HepG2 (cell line): ENCODE results near the gene TMC8. TPM values are rescaled to one million over a fixed set of nuclear protein-coding genes. Genes with fewer than 3 reads are reported as not detected.

Source experiments
- BCL6 ChIP-seq: IDR thresholded peaks from 2 replicates; pipeline ENCODE4 v1.6.1; 2016; ENCODE audit warnings: missing genetic modification reagents, missing compliant biosample characterization
- CHD4 ChIP-seq: fragments of 200-600 bp; sonication (generic); IDR thresholded peaks from 2 replicates; pipeline ENCODE4 v1.7.0; 2017; ENCODE audit warnings: mild to moderate bottlenecking, low read length, borderline replicate concordance
- DNMT3B ChIP-seq: conservative IDR thresholded peaks from 2 replicates; pipeline ENCODE4 v1.6.1; 2016; ENCODE audit warnings: missing biosample characterization, control low read depth
- EEA1 ChIP-seq: sonication (generic); formaldehyde crosslinking; IDR thresholded peaks from 2 replicates; pipeline ENCODE4 v1.5.1; 2020; ENCODE audit warnings: mild to moderate bottlenecking, missing genetic modification reagents, borderline replicate concordance
- ELF1 ChIP-seq: sonication (generic); formaldehyde crosslinking; IDR thresholded peaks from 2 replicates; pipeline ENCODE4 v1.4.0; 2020; ENCODE audit warnings: missing genetic modification reagents
- FOXK2 ChIP-seq: fragments of 450-650 bp; IDR thresholded peaks from 2 replicates; pipeline ENCODE4 v1.6.1; 2016
- HDAC6 ChIP-seq: fragments of 200-600 bp; sonication (generic); IDR thresholded peaks from 2 replicates; pipeline ENCODE4 v1.7.0; 2017; ENCODE audit warnings: mild to moderate bottlenecking, antibody characterized with exemption, low read length, low read depth
- MED8 ChIP-seq: sonication (generic); formaldehyde crosslinking; IDR thresholded peaks from 2 replicates; pipeline ENCODE4 v1.8.1; 2023; ENCODE audit warnings: mild to moderate bottlenecking, missing genetic modification reagents; ENCODE audit not compliant: insufficient replicate concordance
- MTA1 ChIP-seq: sonication (generic); formaldehyde crosslinking; IDR thresholded peaks from 2 replicates; pipeline ENCODE4 v1.4.0; 2020; ENCODE audit warnings: missing genetic modification reagents, mild to moderate bottlenecking, borderline replicate concordance
- PHB2 ChIP-seq: fragments of 450-650 bp; IDR thresholded peaks from 2 replicates; pipeline ENCODE4 v1.6.1; 2018; ENCODE audit not compliant: partially characterized antibody
- REPIN1 ChIP-seq: sonication (generic); formaldehyde crosslinking; IDR thresholded peaks from 2 replicates; pipeline ENCODE4 v1.8.0; 2022; ENCODE audit warnings: missing genetic modification reagents, low read depth, mild to moderate bottlenecking, borderline replicate concordance
- RORA ChIP-seq: sonication (generic); formaldehyde crosslinking; IDR thresholded peaks from 2 replicates; pipeline ENCODE4 v1.5.0; 2020; ENCODE audit warnings: mild to moderate bottlenecking, missing genetic modification reagents, moderate library complexity
- SP140L ChIP-seq: sonication (generic); formaldehyde crosslinking; IDR thresholded peaks from 2 replicates; pipeline ENCODE4 v1.4.0; 2020; ENCODE audit warnings: missing genetic modification reagents, borderline replicate concordance
- TAF1 ChIP-seq: sonication (generic); formaldehyde crosslinking; IDR thresholded peaks from 2 replicates; pipeline ENCODE4 v1.4.0; 2020; ENCODE audit warnings: missing genetic modification reagents
- TAF15 ChIP-seq: fragments of 200-400 bp; formaldehyde crosslinking; IDR thresholded peaks from one replicate; pipeline ENCODE4 v1.6.1; 2018; ENCODE audit warnings: mild to moderate bottlenecking, low read depth, low read length; ENCODE audit not compliant: poor library complexity, severe bottlenecking
- TBL1XR1 ChIP-seq: fragments of 150-350 bp; IDR thresholded peaks from 2 replicates; pipeline ENCODE4 v1.6.1; 2014; ENCODE audit warnings: borderline replicate concordance, low read length; ENCODE audit not compliant: partially characterized antibody
- ZBTB42 ChIP-seq: sonication (generic); formaldehyde crosslinking; IDR thresholded peaks from 2 replicates; pipeline ENCODE4 v1.5.0; 2020; ENCODE audit warnings: mild to moderate bottlenecking, missing genetic modification reagents
- ZNF30 ChIP-seq: sonication (generic); formaldehyde crosslinking; IDR thresholded peaks from 2 replicates; pipeline ENCODE4 v1.5.0; 2020; ENCODE audit warnings: mild to moderate bottlenecking, missing genetic modification reagents
- ZNF547 ChIP-seq: sonication (generic); formaldehyde crosslinking; IDR thresholded peaks from 2 replicates; pipeline ENCODE4 v1.5.1; 2020; ENCODE audit warnings: mild to moderate bottlenecking, missing genetic modification reagents
- ZNF629 ChIP-seq: sonication (generic); formaldehyde crosslinking; conservative IDR thresholded peaks from 2 replicates; pipeline ENCODE4 v1.5.0; 2020; ENCODE audit warnings: missing genetic modification reagents
- polyA plus RNA-seq, 8 experiments: library from polyadenylated mRNA; depleted of rRNA in 3 of 8; stranded (reverse) in 7 of 8; unstranded in 1 of 8; fragments of >200 nt; fragmentation: Illumina TruSeq in 4 of 8; extraction: Trizol in 4 of 8; gene quantifications; 2 replicates each; pipeline versions ENCODE4 v1.2.1 to v1.2.3, GENCODE V29; 2011 to 2016; ENCODE audit warnings: low read depth in 4 of 8, missing spikeins in 1 of 8, mixed read lengths in 1 of 8; ENCODE audit not compliant: insufficient read depth in 1 of 8
- total RNA-seq, 5 experiments: library from RNA; depleted of rRNA; stranded (reverse); fragments of >200 nt; fragmentation: Illumina TruSeq; extraction: Trizol; gene quantifications; 2 replicates each; pipeline ENCODE4 v1.2.3, GENCODE V29; 2016; ENCODE audit warnings: low read depth in 1 of 5
- TF ChIP-seq, protein P1 (sequence below): sonication (generic); formaldehyde crosslinking; IDR thresholded peaks from 2 replicates; pipeline ENCODE4 v1.5.0; 2020; ENCODE audit warnings: mild to moderate bottlenecking, missing genetic modification reagents, borderline replicate concordance
- TF ChIP-seq, protein P2 (sequence below): sonication (generic); formaldehyde crosslinking; IDR thresholded peaks from 2 replicates; pipeline ENCODE4 v1.4.0; 2020; ENCODE audit warnings: missing genetic modification reagents

Gene TMC8
- total and polyA plus RNA-seq, 2 of the 13 experiments (the other 11 are each of a cell fraction or from before 2014, with no cell fraction given) = 0.53 to 7.8 TPM

DNA sequence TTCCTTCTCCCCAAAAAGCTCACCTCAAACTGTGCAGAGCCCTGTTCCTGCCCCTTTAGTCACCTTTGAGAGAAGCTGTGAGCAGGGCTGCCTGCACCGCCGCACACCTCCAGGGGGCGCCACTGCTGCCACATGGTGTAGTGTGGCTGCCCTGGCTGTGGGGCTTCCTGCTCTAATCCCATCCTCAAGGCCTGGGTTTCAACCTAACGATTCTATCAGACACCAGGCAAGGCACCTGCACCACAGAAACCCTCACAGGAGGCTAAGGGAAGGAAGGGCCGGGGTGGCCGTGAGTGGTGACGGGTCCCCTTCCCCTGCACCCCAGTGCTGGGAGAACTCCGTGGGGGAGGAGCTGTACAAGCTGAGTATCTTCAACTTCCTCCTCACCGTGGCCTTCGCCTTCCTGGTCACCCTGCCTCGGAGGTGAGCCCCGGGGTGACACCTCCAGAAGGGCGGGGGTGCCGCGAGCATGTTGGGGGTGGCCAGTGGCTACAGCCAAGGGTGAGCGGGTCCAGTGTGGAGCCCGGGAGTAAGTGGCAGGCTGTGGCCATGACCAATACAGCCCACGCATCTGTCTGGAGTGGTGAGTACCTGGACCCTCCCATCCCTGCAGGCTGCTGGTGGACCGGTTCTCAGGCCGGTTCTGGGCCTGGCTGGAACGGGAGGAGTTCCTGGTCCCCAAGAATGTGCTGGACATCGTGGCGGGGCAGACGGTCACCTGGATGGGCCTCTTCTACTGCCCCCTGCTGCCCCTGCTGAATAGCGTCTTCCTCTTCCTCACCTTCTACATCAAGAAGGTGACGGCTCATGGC, 7.0 kb downstream of the TMC8 start (continued):
- TF ChIP-seq, protein P1, sequence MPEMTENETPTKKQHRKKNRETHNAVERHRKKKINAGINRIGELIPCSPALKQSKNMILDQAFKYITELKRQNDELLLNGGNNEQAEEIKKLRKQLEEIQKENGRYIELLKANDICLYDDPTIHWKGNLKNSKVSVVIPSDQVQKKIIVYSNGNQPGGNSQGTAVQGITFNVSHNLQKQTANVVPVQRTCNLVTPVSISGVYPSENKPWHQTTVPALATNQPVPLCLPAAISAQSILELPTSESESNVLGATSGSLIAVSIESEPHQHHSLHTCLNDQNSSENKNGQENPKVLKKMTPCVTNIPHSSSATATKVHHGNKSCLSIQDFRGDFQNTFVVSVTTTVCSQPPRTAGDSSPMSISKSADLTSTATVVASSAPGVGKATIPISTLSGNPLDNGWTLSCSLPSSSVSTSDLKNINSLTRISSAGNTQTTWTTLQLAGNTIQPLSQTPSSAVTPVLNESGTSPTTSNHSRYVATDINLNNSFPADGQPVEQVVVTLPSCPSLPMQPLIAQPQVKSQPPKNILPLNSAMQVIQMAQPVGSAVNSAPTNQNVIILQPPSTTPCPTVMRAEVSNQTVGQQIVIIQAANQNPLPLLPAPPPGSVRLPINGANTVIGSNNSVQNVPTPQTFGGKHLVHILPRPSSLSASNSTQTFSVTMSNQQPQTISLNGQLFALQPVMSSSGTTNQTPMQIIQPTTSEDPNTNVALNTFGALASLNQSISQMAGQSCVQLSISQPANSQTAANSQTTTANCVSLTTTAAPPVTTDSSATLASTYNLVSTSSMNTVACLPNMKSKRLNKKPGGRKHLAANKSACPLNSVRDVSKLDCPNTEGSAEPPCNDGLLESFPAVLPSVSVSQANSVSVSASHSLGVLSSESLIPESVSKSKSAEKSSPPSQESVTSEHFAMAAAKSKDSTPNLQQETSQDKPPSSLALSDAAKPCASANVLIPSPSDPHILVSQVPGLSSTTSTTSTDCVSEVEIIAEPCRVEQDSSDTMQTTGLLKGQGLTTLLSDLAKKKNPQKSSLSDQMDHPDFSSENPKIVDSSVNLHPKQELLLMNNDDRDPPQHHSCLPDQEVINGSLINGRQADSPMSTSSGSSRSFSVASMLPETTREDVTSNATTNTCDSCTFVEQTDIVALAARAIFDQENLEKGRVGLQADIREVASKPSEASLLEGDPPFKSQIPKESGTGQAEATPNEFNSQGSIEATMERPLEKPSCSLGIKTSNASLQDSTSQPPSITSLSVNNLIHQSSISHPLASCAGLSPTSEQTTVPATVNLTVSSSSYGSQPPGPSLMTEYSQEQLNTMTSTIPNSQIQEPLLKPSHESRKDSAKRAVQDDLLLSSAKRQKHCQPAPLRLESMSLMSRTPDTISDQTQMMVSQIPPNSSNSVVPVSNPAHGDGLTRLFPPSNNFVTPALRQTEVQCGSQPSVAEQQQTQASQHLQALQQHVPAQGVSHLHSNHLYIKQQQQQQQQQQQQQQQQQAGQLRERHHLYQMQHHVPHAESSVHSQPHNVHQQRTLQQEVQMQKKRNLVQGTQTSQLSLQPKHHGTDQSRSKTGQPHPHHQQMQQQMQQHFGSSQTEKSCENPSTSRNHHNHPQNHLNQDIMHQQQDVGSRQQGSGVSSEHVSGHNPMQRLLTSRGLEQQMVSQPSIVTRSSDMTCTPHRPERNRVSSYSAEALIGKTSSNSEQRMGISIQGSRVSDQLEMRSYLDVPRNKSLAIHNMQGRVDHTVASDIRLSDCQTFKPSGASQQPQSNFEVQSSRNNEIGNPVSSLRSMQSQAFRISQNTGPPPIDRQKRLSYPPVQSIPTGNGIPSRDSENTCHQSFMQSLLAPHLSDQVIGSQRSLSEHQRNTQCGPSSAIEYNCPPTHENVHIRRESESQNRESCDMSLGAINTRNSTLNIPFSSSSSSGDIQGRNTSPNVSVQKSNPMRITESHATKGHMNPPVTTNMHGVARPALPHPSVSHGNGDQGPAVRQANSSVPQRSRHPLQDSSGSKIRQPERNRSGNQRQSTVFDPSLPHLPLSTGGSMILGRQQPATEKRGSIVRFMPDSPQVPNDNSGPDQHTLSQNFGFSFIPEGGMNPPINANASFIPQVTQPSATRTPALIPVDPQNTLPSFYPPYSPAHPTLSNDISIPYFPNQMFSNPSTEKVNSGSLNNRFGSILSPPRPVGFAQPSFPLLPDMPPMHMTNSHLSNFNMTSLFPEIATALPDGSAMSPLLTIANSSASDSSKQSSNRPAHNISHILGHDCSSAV = no peak
- TF ChIP-seq TBL1XR1 = no peak
- no peak for TF ChIP-seq ZNF547
- TF ChIP-seq TAF15 = no peak
- no peak for TF ChIP-seq FOXK2
- no peak for TF ChIP-seq ZNF629
- TF ChIP-seq, protein P2, sequence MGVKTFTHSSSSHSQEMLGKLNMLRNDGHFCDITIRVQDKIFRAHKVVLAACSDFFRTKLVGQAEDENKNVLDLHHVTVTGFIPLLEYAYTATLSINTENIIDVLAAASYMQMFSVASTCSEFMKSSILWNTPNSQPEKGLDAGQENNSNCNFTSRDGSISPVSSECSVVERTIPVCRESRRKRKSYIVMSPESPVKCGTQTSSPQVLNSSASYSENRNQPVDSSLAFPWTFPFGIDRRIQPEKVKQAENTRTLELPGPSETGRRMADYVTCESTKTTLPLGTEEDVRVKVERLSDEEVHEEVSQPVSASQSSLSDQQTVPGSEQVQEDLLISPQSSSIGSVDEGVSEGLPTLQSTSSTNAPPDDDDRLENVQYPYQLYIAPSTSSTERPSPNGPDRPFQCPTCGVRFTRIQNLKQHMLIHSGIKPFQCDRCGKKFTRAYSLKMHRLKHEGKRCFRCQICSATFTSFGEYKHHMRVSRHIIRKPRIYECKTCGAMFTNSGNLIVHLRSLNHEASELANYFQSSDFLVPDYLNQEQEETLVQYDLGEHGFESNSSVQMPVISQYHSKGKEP = no peak
- no peak for TF ChIP-seq ZNF30
- TF ChIP-seq PHB2 = no peak
- no peak for TF ChIP-seq DNMT3B (CRISPR knock-in tag)
- TF ChIP-seq MTA1 (CRISPR knock-in tag) = peak; percentile 16; the same call in 1 of the 2 replicates
- TF ChIP-seq REPIN1 (CRISPR knock-in tag) = peak; percentile 44; the same call in 1 of the 2 replicates
- TF ChIP-seq MED8 (CRISPR knock-in tag) = no peak
- no peak for TF ChIP-seq HDAC6
- TF ChIP-seq SP140L = no peak
- TF ChIP-seq BCL6 (CRISPR knock-in tag) = no peak
- TF ChIP-seq CHD4 = peak; percentile 90
- no peak for TF ChIP-seq RORA (CRISPR knock-in tag)
- no peak for TF ChIP-seq ELF1 (CRISPR knock-in tag)
- no peak for TF ChIP-seq ZBTB42 (CRISPR knock-in tag)
- no peak for TF ChIP-seq TAF1
- peak; percentile 46; the same call in 1 of the 2 replicates for TF ChIP-seq EEA1
